ENCODE results near the gene NACC1. TPM values are rescaled to one million over a fixed set of nuclear protein-coding genes. Genes with fewer than 3 reads are reported as not detected.

The NACC1 gene
- total and polyA plus RNA-seq, 2 of the 13 experiments (the other 11 are each of a cell fraction or from before 2014, with no cell fraction given) = 31.8 to 42.3 TPM

- TF ChIP-seq NONO (IDR thresholded peaks at IDR 0.05) (no peak), NONO (CRISPR knock-in tag; conservative IDR thresholded peaks at IDR 0.05) (no peak), NBN (conservative IDR thresholded peaks at IDR 0.05) (no peak), KDM4B (CRISPR knock-in tag; IDR thresholded peaks at IDR 0.05) (no peak), CSRNP1 (CRISPR knock-in tag; IDR thresholded peaks at IDR 0.05) (no peak), BRCA1 (CRISPR knock-in tag; IDR thresholded peaks at IDR 0.05) (no peak)
Measured at GRCh38 chr19:13077240-13077639, 40.8 kb upstream of the NACC1 start (continued).

GRCh38 chr19:13078381-13078780 lies 39.7 kb upstream of the NACC1 start:
- CTCF ChIA-PET (ENCODE audit: low intra/inter-chr PET ratio, low total read pairs) = no interaction called here
- no peak for FAIRE-seq
- no peak for TF ChIP-seq REXO4 (CRISPR knock-in tag; IDR thresholded peaks at IDR 0.05; ENCODE audit: borderline replicate concordance)
- no peak for TF ChIP-seq ZSCAN22 (CRISPR knock-in tag; IDR thresholded peaks at IDR 0.05)
- no peak for TF ChIP-seq ZNF30 (CRISPR knock-in tag; IDR thresholded peaks at IDR 0.05)
- TF ChIP-seq ZNF251 (CRISPR knock-in tag; IDR thresholded peaks at IDR 0.05) = no peak
- TF ChIP-seq MAX (IDR thresholded peaks at IDR 0.05) = no peak
- no peak for TF ChIP-seq KAT8 (CRISPR knock-in tag; IDR thresholded peaks at IDR 0.05)
- TF ChIP-seq JARID2 (CRISPR knock-in tag; IDR thresholded peaks at IDR 0.05; ENCODE audit: insufficient replicate concordance) = no peak
- TF ChIP-seq ZNF362 (CRISPR knock-in tag; IDR thresholded peaks at IDR 0.05; ENCODE audit: borderline replicate concordance) = no peak
- no peak for TF ChIP-seq PATZ1 (CRISPR knock-in tag; IDR thresholded peaks at IDR 0.05)
- TF ChIP-seq MEIS1 (CRISPR knock-in tag; IDR thresholded peaks at IDR 0.05; ENCODE audit: borderline replicate concordance) = no peak
- TF ChIP-seq ZNF761 (CRISPR knock-in tag; conservative IDR thresholded peaks at IDR 0.05) = no peak
- TF ChIP-seq ZBTB7A (CRISPR knock-in tag; IDR thresholded peaks at IDR 0.05) = no peak
- TF ChIP-seq RELA (CRISPR knock-in tag; IDR thresholded peaks at IDR 0.05) = no peak

More at GRCh38 chr19:13078381-13078780, 39.7 kb upstream of the NACC1 start:
- Histone ChIP-seq H3K36me3 (replicated peaks in 1 of 2; ENCODE audit: control insufficient read depth in 1 of 2, insufficient read depth in 2 of 2, low read length in 2 of 2) (peaks cover 18 to 51% of the 10 kb centered on the region in 2 experiments; a peak in 4 of 5 replicates), H3K4me1 (ENCODE audit: insufficient read depth, low read length) (peaks cover 11% of the 10 kb centered on the region), H3K4me2 (ENCODE audit: low read depth, low read length) (no peak overlapping the region), H3K27me3 (ENCODE audit: control insufficient read depth in 1 of 2, insufficient read depth in 2 of 2, low read length in 2 of 2) (no peaks in the 10 kb centered on the region), H3K9ac (ENCODE audit: insufficient read depth, low read depth, low read length) (no peak overlapping the region), H4K20me1 (ENCODE audit: insufficient read depth, low read length) (no peaks in the 10 kb centered on the region), H3K79me2 (ENCODE audit: insufficient read depth, low read length) (no peaks in the 10 kb centered on the region), H2AFZ (ENCODE audit: low read length) (no peak overlapping the region), H3K4me3 (replicated peaks in 1 of 3; ENCODE audit: insufficient read depth in 1 of 3, low read depth in 2 of 3, low read length in 3 of 3) (no peak overlapping the region), H3K9me3 (ENCODE audit: low read length) (no peaks in the 10 kb centered on the region), H3K27ac (ENCODE audit: extremely low read length, insufficient read depth, low read length) (no peak overlapping the region)
- intact Hi-C loops (cut with micrococcal nuclease; ENCODE audit: unreplicated experiment) = no loop called here
- POLR2A ChIA-PET = no interaction called here
- no peak for ATAC-seq
- DNase-seq (ENCODE audit: low spot score) = no peak
- in situ Hi-C loops (cut with HindIII; ENCODE audit: extremely low pct_ligation_motif_present, low pct_unique_long_range_greater_than_20kb) = no loop called here
- 96% methylated on average over 5 of the region's 10 CpGs for WGBS (ENCODE audit: low lambda C conversion rate)
- no TSS peak for BruUV-seq (replicated peaks)

All from HepG2 (cell line).